Right cardiac atrium (tissue), 5 donors: Measurements from ENCODE around the gene PRKN. TPM values are rescaled to one million over a fixed set of nuclear protein-coding genes. Genes with fewer than 3 reads are reported as not detected.

ENCODE experiments used
- ATAC-seq, 2 donors: fragments of 200-7000 bp; cut with Tn5 transposase; one replicate each; pipeline versions ENCODE4 v1.8.0 to v1.9.1; 2020; ENCODE audit warnings: moderate library complexity in 2 of 2, mild to moderate bottlenecking in 1 of 2
- DNase-seq, 3 donors: peaks; one replicate each; pipeline ENCODE4 v3.0.0-alpha.2; 2020
- H3K27ac ChIP-seq: one replicate; pipeline ENCODE4 v1.5.1; 2013; ENCODE audit warnings: mild to moderate bottlenecking, low read length, control low read depth, moderate library complexity
- H3K27me3 ChIP-seq: one replicate; pipeline ENCODE4 v1.6.1; 2013; ENCODE audit not compliant: control insufficient read depth, insufficient read depth
- H3K4me1 ChIP-seq: one replicate; pipeline ENCODE4 v1.6.1; 2013; ENCODE audit warnings: low read length; ENCODE audit not compliant: control insufficient read depth, insufficient read depth
- H3K4me3 ChIP-seq: one replicate; pipeline ENCODE4 v1.5.1; 2013; ENCODE audit warnings: low read length, control low read depth
- H3K9me3 ChIP-seq: one replicate; pipeline ENCODE4 v1.6.1; 2013; ENCODE audit warnings: low read length; ENCODE audit not compliant: control insufficient read depth
- WGBS: extraction: QIAGEN DNeasy Blood & Tissue Kit; methylation state at CpG from one replicate; pipeline ENCODE4 v1.1.7; 2013; 5-methylcytosine and 5-hydroxymethylcytosine counted together
- intact Hi-C, 4 donors: fragments of 100-400 bp; cut with DNase I; formaldehyde crosslinking; loops; one replicate each; pipeline versions ENCODE4 v1.11.0 to v1.14.0; 2022 to 2023
- polyA plus RNA-seq: library from polyadenylated mRNA; stranded (reverse); fragments of 200-250 nt; gene quantifications from one replicate; pipeline ENCODE4 v1.2.3, GENCODE V29; 2013
- total RNA-seq, 4 donors: library from RNA; stranded (reverse); fragmentation: NEBNext Ultra II Directional; extraction: Animal tissue kit (Norgen Biotek cat#: 25700); gene quantifications; one replicate each; pipeline ENCODE4 v1.2.1, GENCODE V29; 2021
- donor health status: healthy with polysubstance abuse.
- donor health status: DM: no; HTN: yes; CAD: no.
- donor health status: DM: no; HTN: no; CAD: no.
- donor health status: DM: no; HTN: yes; CAD: no; lungs with severe emphysema.
- donor health status: DM: yes; HTN: yes; CAD: no.

PRKN gene
- total and polyA plus RNA-seq, 5 donors = 9.6 to 33.0 (median 24.8) TPM

GRCh38 chr6:162154001-162154400, 573.6 kb downstream of the PRKN start:
- no peak for ATAC-seq
- Histone ChIP-seq H3K27me3 (no peaks in the 10 kb centered on the region), H3K4me1 (no peaks in the 10 kb centered on the region), H3K9me3 (no peaks in the 10 kb centered on the region), H3K27ac (no peak overlapping the region), H3K4me3 (no peak overlapping the region)
- intact Hi-C loops = no loop called here
- 78% methylated on average over 4 of the region's 4 CpGs for WGBS
- DNase-seq = no peak

- 95% methylated on average over 7 of the region's 7 CpGs for WGBS
- Histone ChIP-seq H3K4me3 (no peak overlapping the region), H3K9me3 (no peaks in the 10 kb centered on the region), H3K27ac (no peak overlapping the region), H3K4me1 (no peaks in the 10 kb centered on the region), H3K27me3 (no peaks in the 10 kb centered on the region)
- DNase-seq (no peak), ATAC-seq (no peak)
- intact Hi-C loops = no loop called here
Measured at GRCh38 chr6:162153120-162153519, 574.4 kb downstream of the PRKN start.

DNA sequence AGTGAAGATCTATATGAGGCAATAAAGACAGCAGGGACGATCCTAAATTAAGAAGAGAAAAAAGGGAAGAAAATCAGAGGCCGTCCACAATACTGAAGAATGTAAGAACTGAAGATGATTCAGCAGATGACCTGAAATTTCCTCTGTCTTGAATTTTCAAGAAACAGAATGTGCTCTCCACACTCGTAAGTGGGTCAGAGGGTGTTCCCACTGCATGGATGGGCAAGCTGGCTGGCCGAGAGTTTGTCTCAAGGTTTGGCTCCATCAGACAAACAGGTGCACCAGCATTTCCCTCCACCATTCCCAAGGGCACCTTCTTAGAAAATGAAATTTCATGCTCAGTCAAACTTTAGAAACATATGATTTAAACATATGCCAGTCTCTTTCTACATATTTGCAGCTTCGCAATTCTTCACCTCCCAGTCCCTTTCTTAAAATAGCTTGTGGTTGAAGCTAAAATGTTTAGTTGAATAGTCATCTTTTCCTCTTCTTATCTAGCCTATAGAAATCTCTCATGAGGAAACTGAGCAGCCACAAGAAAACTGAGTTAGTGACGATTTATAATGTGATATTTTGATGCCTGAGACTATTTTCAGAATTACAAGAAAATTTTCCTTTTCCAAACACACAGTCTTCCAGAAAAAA, 576.4 kb downstream of the PRKN start:
- intact Hi-C loops = no loop called here
- H3K4me3 ChIP-seq = no peak overlapping the region
- WGBS = 64% methylated on average over 6 of the region's 6 CpGs
- ATAC-seq (no peak), DNase-seq (no peak)
- H3K9me3 ChIP-seq = no peaks in the 10 kb centered on the region
- H3K4me1 ChIP-seq = no peaks in the 10 kb centered on the region
- H3K27ac ChIP-seq = no peak overlapping the region
- no peaks in the 10 kb centered on the region for H3K27me3 ChIP-seq

GRCh38 chr6:162150295-162150694, 577.3 kb downstream of the PRKN start:
- no peak overlapping the region for H3K4me3 ChIP-seq
- intact Hi-C loops = no loop called here
- 90% methylated on average over 7 of the region's 7 CpGs for WGBS
- no peak overlapping the region for H3K27ac ChIP-seq
- H3K4me1 ChIP-seq = no peaks in the 10 kb centered on the region
- DNase-seq = no peak
- H3K9me3 ChIP-seq = no peaks in the 10 kb centered on the region
- no peak for ATAC-seq
- no peaks in the 10 kb centered on the region for H3K27me3 ChIP-seq

- Histone ChIP-seq H3K9me3 (no peaks in the 10 kb centered on the region), H3K4me1 (no peaks in the 10 kb centered on the region), H3K27me3 (no peaks in the 10 kb centered on the region), H3K27ac (no peak overlapping the region), H3K4me3 (no peak overlapping the region)
- DNase-seq = no peak
- no peak for ATAC-seq
- intact Hi-C loops = no loop called here
- 93% methylated on average over 6 of the region's 6 CpGs for WGBS
Measured at GRCh38 chr6:162149786-162150185, 577.8 kb downstream of the PRKN start.

DNA sequence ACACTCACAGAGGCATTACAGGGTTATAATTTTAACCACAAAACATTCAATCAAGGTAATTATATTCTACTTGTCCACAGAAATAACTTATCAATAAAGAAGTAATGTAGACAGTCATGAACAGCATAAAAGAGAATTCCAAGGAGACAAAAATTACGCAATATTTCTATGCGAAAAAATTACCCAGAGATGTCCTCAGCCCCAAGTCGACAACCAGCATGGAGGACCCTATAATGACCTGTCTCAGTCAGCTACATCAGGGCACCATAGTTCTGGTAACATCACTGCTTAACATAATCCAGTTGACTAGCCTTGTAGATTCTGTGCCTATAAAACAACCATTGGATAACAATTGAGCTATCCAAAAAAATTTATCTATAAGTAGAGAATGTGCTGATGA, 579.8 kb downstream of the PRKN start:
- H3K27ac ChIP-seq = no peak overlapping the region
- no peak overlapping the region for H3K4me3 ChIP-seq
- 95% methylated on average over 3 of the region's 3 CpGs for WGBS
- DNase-seq = no peak
- no peaks in the 10 kb centered on the region for H3K27me3 ChIP-seq
- ATAC-seq = no peak
- no peaks in the 10 kb centered on the region for H3K9me3 ChIP-seq
- intact Hi-C loops = no loop called here
- H3K4me1 ChIP-seq = no peaks in the 10 kb centered on the region

- WGBS = 44% methylated on average over 1 of the region's 1 CpG
Measured at GRCh38 chr6:162147281-162147680, 580.3 kb downstream of the PRKN start.

DNA sequence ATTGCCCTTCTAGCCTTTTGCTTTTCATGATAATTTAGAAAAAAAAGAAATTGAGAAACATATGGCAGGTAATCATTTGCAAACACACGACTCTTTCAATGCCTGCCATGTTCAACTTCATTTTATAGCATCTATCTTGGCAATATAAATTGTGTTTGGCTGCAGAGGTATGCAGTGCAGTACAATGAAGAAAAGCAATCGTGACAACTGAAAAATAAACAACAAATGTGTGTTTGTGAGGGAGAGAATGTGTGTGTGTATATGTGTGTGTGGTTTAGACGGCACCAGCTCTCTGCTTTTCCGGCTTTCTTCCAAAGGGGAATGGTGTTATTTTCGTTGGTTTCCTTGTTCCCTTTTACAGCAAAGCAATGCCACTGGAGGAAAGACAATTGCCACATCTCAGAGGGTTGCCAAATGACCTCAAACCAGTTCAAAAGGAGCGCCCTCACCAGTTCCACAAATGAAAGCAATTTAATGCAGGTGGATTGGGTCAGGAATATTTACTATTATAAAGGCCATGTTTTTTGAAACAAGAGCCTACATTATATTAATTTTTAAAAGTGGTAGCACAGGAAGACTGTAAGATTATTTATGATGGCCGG, 587.2 kb downstream of the PRKN start:
- ATAC-seq = no peak
- H3K27me3 ChIP-seq = no peaks in the 10 kb centered on the region

More at GRCh38 chr6:162147281-162147680, 580.3 kb downstream of the PRKN start:
- Histone ChIP-seq H3K27ac (no peak overlapping the region), H3K27me3 (no peaks in the 10 kb centered on the region), H3K4me1 (no peaks in the 10 kb centered on the region), H3K9me3 (no peaks in the 10 kb centered on the region), H3K4me3 (no peak overlapping the region)
- ATAC-seq (no peak), DNase-seq (no peak)
- intact Hi-C loops = no loop called here

GRCh38 chr6:162125659-162126058, 601.9 kb downstream of the PRKN start:
- Histone ChIP-seq H3K4me1 (peaks cover 1% of the 10 kb centered on the region), H3K4me3 (no peak overlapping the region), H3K27me3 (no peaks in the 10 kb centered on the region), H3K9me3 (no peaks in the 10 kb centered on the region), H3K27ac (no peak overlapping the region)
- intact Hi-C loops = no loop called here
- ATAC-seq (no peak), DNase-seq (no peak)
- WGBS = 86% methylated on average over 5 of the region's 5 CpGs

More for the DNA sequence above, 587.2 kb downstream of the PRKN start:
- no peak for DNase-seq
- no peak overlapping the region for H3K4me3 ChIP-seq
- H3K27ac ChIP-seq = no peak overlapping the region
- intact Hi-C loops = no loop called here
- H3K9me3 ChIP-seq = no peaks in the 10 kb centered on the region
- 86% methylated on average over 7 of the region's 7 CpGs for WGBS
- H3K4me1 ChIP-seq = no peaks in the 10 kb centered on the region

DNA sequence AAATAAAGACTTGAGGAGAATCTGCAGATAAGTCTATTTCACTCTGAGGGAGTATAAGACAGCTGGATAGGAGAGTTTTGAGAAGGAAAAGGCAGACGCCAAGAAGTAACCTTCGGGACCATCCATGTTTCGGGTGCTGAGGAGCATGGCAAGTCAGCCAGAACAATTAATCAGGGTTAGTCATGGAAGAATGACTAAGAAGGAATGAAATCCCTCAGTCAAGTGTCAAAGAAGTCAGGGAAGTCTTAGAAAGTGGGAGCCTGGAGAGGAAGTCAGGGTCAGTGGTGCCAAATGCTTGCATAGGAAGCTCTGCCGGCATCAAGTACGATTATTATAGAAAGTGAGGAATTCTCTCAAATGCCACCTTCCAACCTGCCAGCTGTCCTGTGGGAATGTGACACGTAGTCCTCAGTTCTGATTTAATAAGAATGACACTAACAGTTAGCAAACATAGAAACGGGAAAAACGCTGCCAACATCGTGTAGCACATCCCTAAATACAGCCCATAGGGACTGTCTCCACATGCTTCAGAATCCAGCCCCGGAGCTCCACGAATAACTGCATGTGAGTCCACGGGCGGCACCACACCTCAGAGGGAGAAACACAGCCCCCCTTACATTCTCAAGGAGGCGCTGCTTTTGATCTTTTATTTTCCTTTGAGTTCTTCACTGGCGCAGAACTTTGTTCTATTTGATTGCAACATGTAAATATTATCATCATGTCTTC, 602.7 kb downstream of the PRKN start:
- H3K4me1 ChIP-seq = peaks cover 1% of the 10 kb centered on the region
- no peak overlapping the region for H3K4me3 ChIP-seq
- H3K27ac ChIP-seq = no peak overlapping the region
- DNase-seq (no peak), ATAC-seq (no peak)
- H3K27me3 ChIP-seq = no peaks in the 10 kb centered on the region
- intact Hi-C loops = no loop called here
- WGBS = 80% methylated on average over 15 of the region's 15 CpGs
- no peaks in the 10 kb centered on the region for H3K9me3 ChIP-seq

DNA sequence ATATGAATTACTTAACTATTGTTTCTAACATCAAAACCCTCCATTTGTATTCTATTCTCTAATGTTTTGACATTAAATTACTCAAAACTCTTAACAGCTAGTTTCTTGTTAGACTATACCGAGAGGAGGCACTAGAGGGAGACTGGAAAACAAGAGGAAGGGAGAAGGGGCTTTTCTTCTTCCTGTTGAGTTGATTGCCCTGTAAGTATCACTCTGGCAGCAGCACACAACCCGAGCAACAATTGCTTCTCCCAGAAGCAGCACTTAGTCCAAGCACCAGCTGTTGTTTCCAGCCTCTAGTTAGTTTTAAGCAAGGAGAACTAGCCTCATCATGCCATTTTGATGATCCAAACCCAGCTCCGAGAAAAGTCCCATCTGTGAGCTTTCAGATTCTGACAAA, 603.8 kb downstream of the PRKN start:
- peaks cover 5% of the 10 kb centered on the region for H3K4me1 ChIP-seq
- intact Hi-C loops = no loop called here
- no peaks in the 10 kb centered on the region for H3K27me3 ChIP-seq
- H3K4me3 ChIP-seq = no peak overlapping the region
- ATAC-seq (no peak), DNase-seq (no peak)
- no peak overlapping the region for H3K27ac ChIP-seq
- 40% methylated on average over 3 of the region's 3 CpGs for WGBS
- H3K9me3 ChIP-seq = no peaks in the 10 kb centered on the region
